ENCODE measurements around the gene STRIP2.

STRIP2 gene

GRCh38 chr7:129454249-129454551 is 20.0 kb downstream of the STRIP2 start:
- H4K20me1 ChIP-seq (ENCODE audit: insufficient read depth), result no peaks in the 10 kb centered on the region
- no peak overlapping the region for H3K4me3 ChIP-seq (IDR thresholded peaks at IDR 0.05; ENCODE audit: insufficient read depth, low read depth, low read length)
- H3K27ac ChIP-seq, result peak overlapping the region; percentile 35; the same call in 1 of the 2 replicates
- no peaks in the 10 kb centered on the region for H3K79me2 ChIP-seq (ENCODE audit: insufficient read depth, low read depth)
- H3K27me3 ChIP-seq (ENCODE audit: insufficient read depth, low read depth), result no peaks in the 10 kb centered on the region
- H2AFZ ChIP-seq (ENCODE audit: low read depth), result no peak overlapping the region
- TF ChIP-seq, protein P1, sequence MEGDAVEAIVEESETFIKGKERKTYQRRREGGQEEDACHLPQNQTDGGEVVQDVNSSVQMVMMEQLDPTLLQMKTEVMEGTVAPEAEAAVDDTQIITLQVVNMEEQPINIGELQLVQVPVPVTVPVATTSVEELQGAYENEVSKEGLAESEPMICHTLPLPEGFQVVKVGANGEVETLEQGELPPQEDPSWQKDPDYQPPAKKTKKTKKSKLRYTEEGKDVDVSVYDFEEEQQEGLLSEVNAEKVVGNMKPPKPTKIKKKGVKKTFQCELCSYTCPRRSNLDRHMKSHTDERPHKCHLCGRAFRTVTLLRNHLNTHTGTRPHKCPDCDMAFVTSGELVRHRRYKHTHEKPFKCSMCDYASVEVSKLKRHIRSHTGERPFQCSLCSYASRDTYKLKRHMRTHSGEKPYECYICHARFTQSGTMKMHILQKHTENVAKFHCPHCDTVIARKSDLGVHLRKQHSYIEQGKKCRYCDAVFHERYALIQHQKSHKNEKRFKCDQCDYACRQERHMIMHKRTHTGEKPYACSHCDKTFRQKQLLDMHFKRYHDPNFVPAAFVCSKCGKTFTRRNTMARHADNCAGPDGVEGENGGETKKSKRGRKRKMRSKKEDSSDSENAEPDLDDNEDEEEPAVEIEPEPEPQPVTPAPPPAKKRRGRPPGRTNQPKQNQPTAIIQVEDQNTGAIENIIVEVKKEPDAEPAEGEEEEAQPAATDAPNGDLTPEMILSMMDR (conservative IDR thresholded peaks at IDR 0.05; ENCODE audit: low read depth, low read length), result no peak
- peak overlapping the region; percentile 3; the same call in 1 of the 2 replicates for H3K9ac ChIP-seq
- peaks cover 21% of the 10 kb centered on the region for H3K4me1 ChIP-seq (ENCODE audit: low read depth, poor library complexity, severe bottlenecking)
- H3K36me3 ChIP-seq (ENCODE audit: insufficient read depth), result no peaks in the 10 kb centered on the region
- H3K4me2 ChIP-seq, result peak overlapping the region; percentile 44

GRCh38 chr7:129456421-129456820 is 22.2 kb downstream of the STRIP2 start:
- H4K20me1 ChIP-seq (ENCODE audit: insufficient read depth), result no peaks in the 10 kb centered on the region
- H3K79me2 ChIP-seq (ENCODE audit: insufficient read depth, low read depth), result no peaks in the 10 kb centered on the region
- no peak overlapping the region for H3K9ac ChIP-seq
- no peak overlapping the region for H3K27ac ChIP-seq
- H2AFZ ChIP-seq (ENCODE audit: low read depth), result no peak overlapping the region
- TF ChIP-seq, protein P1 (conservative IDR thresholded peaks at IDR 0.05; ENCODE audit: low read depth, low read length), result no peak
- H3K4me2 ChIP-seq, result no peak overlapping the region
- H3K4me1 ChIP-seq (ENCODE audit: low read depth, poor library complexity, severe bottlenecking), result peaks cover 21% of the 10 kb centered on the region
- no peaks in the 10 kb centered on the region for H3K27me3 ChIP-seq (ENCODE audit: insufficient read depth, low read depth)
- no peaks in the 10 kb centered on the region for H3K36me3 ChIP-seq (ENCODE audit: insufficient read depth)
- no peak overlapping the region for H3K4me3 ChIP-seq (IDR thresholded peaks at IDR 0.05; ENCODE audit: insufficient read depth, low read depth, low read length)

DNA sequence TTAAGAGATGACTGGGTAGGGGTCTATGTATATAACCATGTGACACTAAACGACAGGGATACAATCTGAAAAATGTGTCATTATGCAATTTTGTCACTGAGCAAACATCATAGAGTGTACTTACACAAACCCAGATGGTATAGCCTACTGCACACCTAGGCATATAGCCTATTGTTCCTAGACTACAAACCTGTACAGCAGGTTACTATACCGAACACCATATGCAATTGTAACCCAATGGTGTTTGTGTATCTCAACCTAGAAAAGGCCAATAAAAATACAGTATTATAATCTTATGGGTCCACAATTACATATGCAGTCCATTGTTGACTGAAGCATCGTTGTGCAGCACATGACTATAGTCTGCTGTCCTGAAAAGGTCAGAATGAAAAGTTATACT is 22.9 kb downstream of the STRIP2 start:
- Histone ChIP-seq H3K36me3 (ENCODE audit: insufficient read depth) (no peaks in the 10 kb centered on the region), H2AFZ (ENCODE audit: low read depth) (no peak overlapping the region), H3K79me2 (ENCODE audit: insufficient read depth, low read depth) (no peaks in the 10 kb centered on the region), H3K4me3 (IDR thresholded peaks at IDR 0.05; ENCODE audit: insufficient read depth, low read depth, low read length) (no peak overlapping the region), H3K4me2 (no peak overlapping the region), H3K27me3 (ENCODE audit: insufficient read depth, low read depth) (no peaks in the 10 kb centered on the region), H4K20me1 (ENCODE audit: insufficient read depth) (no peaks in the 10 kb centered on the region), H3K4me1 (ENCODE audit: low read depth, poor library complexity, severe bottlenecking) (peaks cover 21% of the 10 kb centered on the region), H3K27ac (no peak overlapping the region), H3K9ac (no peak overlapping the region)
- TF ChIP-seq, protein P1 (conservative IDR thresholded peaks at IDR 0.05; ENCODE audit: low read depth, low read length), result no peak

DNA sequence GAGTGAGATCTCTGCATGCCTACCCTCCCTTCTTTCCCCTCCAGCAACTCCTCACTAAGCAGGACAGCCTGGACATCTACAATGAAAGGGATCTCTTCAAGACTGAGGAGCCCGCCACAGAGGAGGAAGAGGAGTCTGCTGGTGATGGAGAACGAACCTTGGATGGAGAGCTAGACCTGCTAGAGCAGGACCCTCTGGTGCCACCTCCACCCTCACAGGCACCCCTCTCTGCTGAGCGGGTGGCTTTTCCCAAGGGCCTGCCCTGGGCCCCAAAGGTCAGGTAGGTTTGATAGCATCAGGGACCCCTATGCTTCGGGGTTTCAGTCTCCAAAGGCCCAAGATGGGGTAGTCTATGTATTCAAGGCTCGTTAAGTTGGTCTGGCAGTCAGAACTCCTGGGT is 23.9 kb downstream of the STRIP2 start:
- no peak overlapping the region for H3K4me2 ChIP-seq
- H3K27me3 ChIP-seq (ENCODE audit: insufficient read depth, low read depth), result no peaks in the 10 kb centered on the region
- no peaks in the 10 kb centered on the region for H3K36me3 ChIP-seq (ENCODE audit: insufficient read depth)
- H3K27ac ChIP-seq, result no peak overlapping the region
- H3K79me2 ChIP-seq (ENCODE audit: insufficient read depth, low read depth), result no peaks in the 10 kb centered on the region
- no peak overlapping the region for H2AFZ ChIP-seq (ENCODE audit: low read depth)
- no peak overlapping the region for H3K9ac ChIP-seq
- no peaks in the 10 kb centered on the region for H4K20me1 ChIP-seq (ENCODE audit: insufficient read depth)
- peaks cover 16% of the 10 kb centered on the region for H3K4me1 ChIP-seq (ENCODE audit: low read depth, poor library complexity, severe bottlenecking)
- TF ChIP-seq, protein P1 (conservative IDR thresholded peaks at IDR 0.05; ENCODE audit: low read depth, low read length), result no peak
- H3K4me3 ChIP-seq (IDR thresholded peaks at IDR 0.05; ENCODE audit: insufficient read depth, low read depth, low read length), result no peak overlapping the region

DNA sequence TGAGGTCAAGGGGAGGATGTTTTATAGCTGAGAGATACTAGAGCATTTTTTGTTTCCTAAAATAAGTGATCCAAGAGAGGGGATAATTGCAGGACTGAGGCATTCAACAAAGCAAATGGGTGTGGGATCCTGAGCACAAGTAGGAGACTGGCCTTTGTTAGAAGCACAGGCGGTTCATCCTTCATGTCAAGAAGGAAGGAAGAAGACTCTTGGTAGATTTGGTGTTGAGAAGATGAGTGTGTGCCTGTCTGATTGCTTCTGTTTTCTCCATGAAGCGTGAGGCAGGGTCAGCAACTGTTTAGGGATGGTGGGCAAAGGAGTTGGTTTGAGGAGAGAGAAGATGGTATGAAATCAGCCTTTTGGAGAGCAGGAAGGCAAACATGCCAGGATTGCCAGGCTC is 27.6 kb downstream of the STRIP2 start:
- Histone ChIP-seq H3K27me3 (ENCODE audit: insufficient read depth, low read depth) (no peaks in the 10 kb centered on the region), H3K4me1 (ENCODE audit: low read depth, poor library complexity, severe bottlenecking) (no peaks in the 10 kb centered on the region), H3K36me3 (ENCODE audit: insufficient read depth) (no peaks in the 10 kb centered on the region), H2AFZ (ENCODE audit: low read depth) (no peak overlapping the region), H3K4me2 (no peak overlapping the region), H3K27ac (no peak overlapping the region), H3K9ac (no peak overlapping the region), H3K79me2 (ENCODE audit: insufficient read depth, low read depth) (no peaks in the 10 kb centered on the region), H3K4me3 (IDR thresholded peaks at IDR 0.05; ENCODE audit: insufficient read depth, low read depth, low read length) (no peak overlapping the region), H4K20me1 (ENCODE audit: insufficient read depth) (no peaks in the 10 kb centered on the region)
- TF ChIP-seq, protein P1 (conservative IDR thresholded peaks at IDR 0.05; ENCODE audit: low read depth, low read length), result no peak
